GM19468 (cell line): ENCODE results near the gene DDX24.

Experiments used
- ATAC-seq: cut with Tn5 transposase; IDR thresholded peaks from one replicate; pipeline ENCODE4 v1.9.1; 2021; ENCODE audit warnings: mild to moderate bottlenecking, moderate library complexity, moderate number of reproducible peaks; ENCODE audit not compliant: unreplicated experiment; ENCODE audit errors: extremely low read depth

DDX24 gene

GRCh38 chr14:94115631-94116030 lies 34.6 kb upstream of the DDX24 start:
- ATAC-seq, result no peak

GRCh38 chr14:94115058-94115591 lies 34.1 kb upstream of the DDX24 start:
- ATAC-seq, result no peak

GRCh38 chr14:94114589-94115057 lies 33.6 kb upstream of the DDX24 start:
- no peak for ATAC-seq

- ATAC-seq, result no peak
Measured at GRCh38 chr14:94113908-94114588, 33.0 kb upstream of the DDX24 start.

GRCh38 chr14:94113490-94113889 lies 32.5 kb upstream of the DDX24 start:
- no peak for ATAC-seq

GRCh38 chr14:94113073-94113472 lies 32.1 kb upstream of the DDX24 start:
- no peak for ATAC-seq

GRCh38 chr14:94112513-94113063 lies 31.6 kb upstream of the DDX24 start:
- no peak for ATAC-seq

- no peak for ATAC-seq
Measured at GRCh38 chr14:94111276-94112095, 30.5 kb upstream of the DDX24 start.

- ATAC-seq, result no peak
Measured at GRCh38 chr14:94110552-94111181, 29.7 kb upstream of the DDX24 start, which contains the start of gene IFI27. TSS of gene IFI27 (plus strand) at chr14:94110736.

- ATAC-seq, result no peak
Measured at GRCh38 chr14:94109915-94110250, 28.9 kb upstream of the DDX24 start.

GRCh38 chr14:94104731-94105130 lies 23.7 kb upstream of the DDX24 start:
- no peak for ATAC-seq

- no peak for ATAC-seq
Measured at GRCh38 chr14:94103554-94104150, 22.6 kb upstream of the DDX24 start.

GRCh38 chr14:94102768-94103482 lies 21.9 kb upstream of the DDX24 start:
- ATAC-seq, result no peak

GRCh38 chr14:94101748-94102147 lies 20.7 kb upstream of the DDX24 start:
- ATAC-seq, result no peak

- no peak for ATAC-seq
Measured at GRCh38 chr14:94100847-94101246, 19.8 kb upstream of the DDX24 start.

GRCh38 chr14:94099006-94099405 lies 18.0 kb upstream of the DDX24 start:
- ATAC-seq, result no peak

GRCh38 chr14:94098326-94098992 lies 17.5 kb upstream of the DDX24 start:
- no peak for ATAC-seq

GRCh38 chr14:94097091-94097490 lies 16.1 kb upstream of the DDX24 start:
- ATAC-seq, result no peak

- ATAC-seq, result no peak
Measured at GRCh38 chr14:94093418-94093817, 12.4 kb upstream of the DDX24 start.
